ENCODE results near the gene FXYD5.

DNA sequence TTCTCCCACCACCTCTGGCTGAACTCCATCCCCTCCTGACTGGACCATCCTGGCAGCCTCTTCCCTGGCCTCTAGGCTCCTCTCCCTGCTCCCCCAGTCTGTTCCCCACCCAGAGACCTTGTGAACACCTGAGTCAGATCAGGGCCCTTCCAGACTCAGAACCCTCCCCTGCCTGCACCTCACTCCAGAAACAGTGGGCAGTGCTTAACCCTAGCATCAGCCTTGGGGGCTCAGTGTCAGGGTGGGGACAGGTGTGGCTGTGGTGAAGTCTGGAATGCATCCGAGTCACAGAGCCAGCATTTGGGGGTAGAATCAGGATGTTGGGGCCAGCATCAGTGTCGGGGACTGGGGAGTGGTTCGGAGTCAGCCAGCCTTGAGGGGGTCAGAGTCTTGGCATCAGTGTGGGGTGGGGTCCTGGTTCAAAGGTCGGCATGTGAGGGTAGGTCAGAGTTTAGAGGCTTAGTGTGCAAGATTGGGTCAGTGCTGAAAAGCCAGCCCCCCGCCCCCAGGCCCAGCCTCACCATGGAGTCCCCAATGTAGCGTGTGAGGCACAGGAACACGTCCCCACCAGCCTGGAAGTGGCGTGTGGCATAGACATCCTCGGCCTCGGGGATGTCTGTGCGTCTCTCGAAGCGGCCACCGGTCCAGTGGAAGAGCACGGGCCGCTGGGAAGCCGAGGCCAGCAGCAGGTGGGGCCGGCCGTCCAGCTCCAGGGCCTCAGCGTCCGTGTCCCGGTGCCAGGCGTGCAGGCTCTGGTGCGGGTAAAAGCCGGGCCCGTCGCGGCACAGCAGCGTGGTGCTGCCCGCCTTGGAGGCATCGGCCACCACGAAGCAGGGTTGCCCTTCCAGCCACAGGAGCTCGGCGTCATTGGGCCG is 28.5 kb upstream of the FXYD5 start:
- no peak for TF ChIP-seq POLR2AphosphoS5 (IDR thresholded peaks at IDR 0.05; ENCODE audit: low read depth, low read length)
- no peak for TF ChIP-seq POLR2A (IDR thresholded peaks at IDR 0.05; ENCODE audit: low read depth, low read length)
- no peak for TF ChIP-seq TAF1 (IDR thresholded peaks at IDR 0.05; ENCODE audit: borderline replicate concordance, low read depth, low read length)
